H7 (cell line): ENCODE measurements around the gene TMEM221. TPM values are rescaled to one million over a fixed set of nuclear protein-coding genes. Genes with fewer than 3 reads are reported as not detected.
A peak's percentile ranks its signal among the peaks of the same experiment; 100 is the strongest.

Source experiments
- DNase-seq: peaks from one replicate; pipeline ENCODE4 v3.0.0; 2012
- H3K27me3 ChIP-seq: 2 replicates; pipeline ENCODE4 v1.6.0; 2011; ENCODE audit warnings: mild to moderate bottlenecking, low read length; ENCODE audit not compliant: control insufficient read depth, insufficient read depth
- H3K36me3 ChIP-seq: replicated peaks from 2 replicates; pipeline ENCODE4 v1.5.1; 2011; ENCODE audit warnings: low read length; ENCODE audit not compliant: control insufficient read depth, insufficient read depth
- H3K4me3 ChIP-seq: 2 replicates; pipeline ENCODE4 v1.5.1; 2011; ENCODE audit warnings: low read depth, mild to moderate bottlenecking, control low read depth, low read length, moderate library complexity; ENCODE audit not compliant: insufficient read depth
- total RNA-seq: library from RNA; depleted of rRNA; stranded (reverse); fragments of >200 nt; shearing (Covaris generic); gene quantifications from 2 replicates; pipeline ENCODE4 v1.2.3, GENCODE V29; 2014; rRNA removed

The TMEM221 gene
- total RNA-seq: not detected in 2 replicates

DNA sequence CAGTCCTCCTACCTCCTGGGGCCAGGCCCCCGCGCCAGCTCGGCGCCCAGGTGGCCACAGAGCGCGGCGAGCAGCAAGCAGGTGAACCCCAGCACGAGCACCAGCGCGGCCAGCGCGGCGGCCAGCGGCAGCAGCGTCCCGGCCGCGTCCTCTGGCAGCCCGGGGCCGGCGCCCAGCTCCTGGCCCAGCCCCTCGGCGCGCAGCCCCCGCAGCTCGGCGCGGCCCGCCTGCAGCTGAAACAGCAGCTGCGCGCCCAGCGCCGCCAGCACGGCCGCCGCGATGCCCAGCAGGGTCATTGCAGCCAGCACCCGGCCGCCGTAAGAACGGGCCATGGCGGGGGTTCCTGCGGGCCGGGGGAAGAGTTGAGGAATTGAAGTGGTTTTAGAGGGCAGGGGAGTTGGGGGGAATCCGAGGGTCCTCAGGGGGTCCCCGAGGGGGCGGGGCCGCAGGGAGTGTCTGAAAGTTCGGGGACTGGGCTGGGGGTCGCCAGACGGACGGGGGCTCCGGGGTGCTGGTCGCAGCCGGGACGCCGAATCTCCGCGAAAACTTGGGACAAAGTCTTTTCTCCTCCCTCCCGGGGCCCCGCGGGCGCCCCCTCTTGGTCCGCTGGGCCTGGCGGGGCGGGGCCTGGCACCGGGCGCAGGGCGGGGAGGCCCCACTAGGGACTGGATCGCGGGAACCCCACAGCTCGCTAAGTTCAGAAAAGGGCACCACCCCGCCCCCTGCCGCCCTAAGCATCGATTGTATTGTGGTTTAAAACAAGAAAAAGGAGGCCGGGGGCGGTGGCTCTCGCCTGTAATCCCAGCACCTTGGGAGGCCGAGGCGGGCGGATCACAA is at the start of gene TMEM221:
TMEM221 (minus strand) TSS at position 538 of the 837 bp plus-strand sequence; CDS start at position 332, 206 bp downstream.
- Histone ChIP-seq H3K36me3 (no peaks in the 10 kb centered on the region), H3K4me3 (peak within 1 kb of the TSS; percentile 47), H3K27me3 (peaks cover 22% of the 10 kb centered on the region)
- DNase-seq: peak; percentile 95

- Histone ChIP-seq H3K36me3 (no peaks in the 10 kb centered on the region), H3K4me3 (no peak overlapping the region), H3K27me3 (no peaks in the 10 kb centered on the region)
- peak; percentile 43 for DNase-seq
Measured at GRCh38 chr19:17497149-17497798, 48.8 kb upstream of the TMEM221 start.

GRCh38 chr19:17496337-17496997 is 48.0 kb upstream of the TMEM221 start:
- H3K4me3 ChIP-seq: no peak overlapping the region
- H3K27me3 ChIP-seq: no peaks in the 10 kb centered on the region
- peak; percentile 96 for DNase-seq
- no peaks in the 10 kb centered on the region for H3K36me3 ChIP-seq

- Histone ChIP-seq H3K36me3 (no peaks in the 10 kb centered on the region), H3K27me3 (no peaks in the 10 kb centered on the region), H3K4me3 (no peak overlapping the region)
- peak; percentile 19 for DNase-seq
Measured at GRCh38 chr19:17495639-17496296, 47.3 kb upstream of the TMEM221 start.

DNA sequence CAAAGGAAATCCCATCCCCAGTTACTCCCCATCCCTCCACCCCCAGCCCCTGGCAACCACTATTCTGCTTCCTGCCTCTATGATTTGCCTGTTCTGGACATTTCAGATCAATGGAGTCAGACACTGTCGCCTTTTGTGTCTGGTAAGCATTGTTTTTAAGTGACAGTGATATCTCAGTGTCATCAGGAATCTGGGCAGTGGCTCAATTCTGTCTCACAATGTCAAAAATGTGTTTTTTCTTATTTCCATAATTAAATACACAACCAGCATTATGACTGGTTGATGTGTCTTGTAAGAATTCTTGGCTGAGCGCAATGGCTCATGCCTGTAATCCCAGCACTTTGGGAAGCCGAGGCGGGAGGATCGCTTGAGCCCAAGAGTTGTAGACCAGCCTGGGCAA is 42.8 kb upstream of the TMEM221 start:
- Histone ChIP-seq H3K4me3 (no peak overlapping the region), H3K36me3 (no peaks in the 10 kb centered on the region), H3K27me3 (no peaks in the 10 kb centered on the region)
- no peak for DNase-seq

DNA sequence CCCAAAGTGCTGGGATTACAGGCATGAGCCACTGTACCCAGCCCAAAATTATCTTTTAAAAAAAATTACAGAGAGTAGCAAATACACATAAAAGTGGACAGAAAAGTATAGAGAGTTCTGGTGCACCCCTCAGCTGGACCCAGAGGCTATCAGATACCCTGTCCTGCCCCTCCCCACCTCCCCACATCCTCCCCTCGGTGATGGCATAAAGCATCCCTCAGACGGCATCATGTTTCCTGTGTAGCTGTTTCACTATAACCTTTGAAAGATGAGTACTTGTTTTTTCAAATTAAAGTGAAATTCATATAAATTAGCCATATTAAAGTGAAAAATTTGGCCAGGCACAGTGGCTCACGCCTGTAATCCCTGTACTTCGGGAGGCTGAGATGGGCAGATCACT is 41.9 kb upstream of the TMEM221 start:
- H3K4me3 ChIP-seq: no peak overlapping the region
- no peaks in the 10 kb centered on the region for H3K36me3 ChIP-seq
- no peaks in the 10 kb centered on the region for H3K27me3 ChIP-seq
- DNase-seq: no peak

- peak; percentile 20 for DNase-seq
- H3K4me3 ChIP-seq: no peak overlapping the region
- no peaks in the 10 kb centered on the region for H3K27me3 ChIP-seq
- no peaks in the 10 kb centered on the region for H3K36me3 ChIP-seq
Measured at GRCh38 chr19:17489392-17490030, 41.0 kb upstream of the TMEM221 start.

DNA sequence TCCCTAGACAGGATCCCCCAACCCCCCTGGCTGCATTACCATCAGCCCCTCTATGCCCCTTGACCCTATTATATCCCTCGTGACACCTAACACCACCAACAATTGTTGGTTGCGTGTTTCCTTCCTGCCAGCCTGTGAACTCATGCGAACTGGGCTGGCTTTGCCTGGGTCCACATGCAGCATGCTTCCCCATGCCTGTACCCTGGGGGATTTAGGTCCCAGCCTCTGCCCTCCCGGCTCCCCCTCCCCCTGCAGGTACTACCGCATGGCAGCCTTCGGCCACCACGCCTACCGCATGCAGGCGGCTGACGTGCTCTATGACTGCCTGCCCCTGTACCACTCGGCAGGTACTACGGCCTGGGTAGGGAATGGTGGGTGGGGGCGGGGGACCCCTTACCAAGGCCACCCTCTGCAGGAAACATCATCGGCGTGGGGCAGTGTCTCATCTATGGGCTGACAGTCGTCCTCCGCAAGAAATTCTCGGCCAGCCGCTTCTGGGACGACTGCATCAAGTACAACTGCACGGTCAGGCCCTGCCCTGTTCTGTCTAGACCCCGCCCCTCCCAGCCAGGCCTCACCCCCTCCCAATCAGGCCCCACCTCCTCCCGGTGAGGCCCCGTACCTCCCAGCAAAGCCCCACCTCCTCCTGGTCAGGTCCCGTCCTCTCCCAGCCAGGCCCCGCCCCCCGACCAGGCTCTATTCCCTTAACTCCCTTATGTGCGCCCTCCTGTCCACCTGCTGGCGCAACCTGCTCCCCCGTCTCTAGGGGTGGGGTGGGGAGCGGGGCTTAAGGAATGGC is 40.3 kb upstream of the TMEM221 start:
- peak overlapping the region; percentile 59 for H3K4me3 ChIP-seq
- DNase-seq: peak; percentile 97
- no peaks in the 10 kb centered on the region for H3K27me3 ChIP-seq
- no peaks in the 10 kb centered on the region for H3K36me3 ChIP-seq

- Histone ChIP-seq H3K4me3 (no peak overlapping the region), H3K36me3 (no peaks in the 10 kb centered on the region), H3K27me3 (no peaks in the 10 kb centered on the region)
- DNase-seq: peak; percentile 89
Measured at GRCh38 chr19:17487284-17488121, 39.0 kb upstream of the TMEM221 start.

DNA sequence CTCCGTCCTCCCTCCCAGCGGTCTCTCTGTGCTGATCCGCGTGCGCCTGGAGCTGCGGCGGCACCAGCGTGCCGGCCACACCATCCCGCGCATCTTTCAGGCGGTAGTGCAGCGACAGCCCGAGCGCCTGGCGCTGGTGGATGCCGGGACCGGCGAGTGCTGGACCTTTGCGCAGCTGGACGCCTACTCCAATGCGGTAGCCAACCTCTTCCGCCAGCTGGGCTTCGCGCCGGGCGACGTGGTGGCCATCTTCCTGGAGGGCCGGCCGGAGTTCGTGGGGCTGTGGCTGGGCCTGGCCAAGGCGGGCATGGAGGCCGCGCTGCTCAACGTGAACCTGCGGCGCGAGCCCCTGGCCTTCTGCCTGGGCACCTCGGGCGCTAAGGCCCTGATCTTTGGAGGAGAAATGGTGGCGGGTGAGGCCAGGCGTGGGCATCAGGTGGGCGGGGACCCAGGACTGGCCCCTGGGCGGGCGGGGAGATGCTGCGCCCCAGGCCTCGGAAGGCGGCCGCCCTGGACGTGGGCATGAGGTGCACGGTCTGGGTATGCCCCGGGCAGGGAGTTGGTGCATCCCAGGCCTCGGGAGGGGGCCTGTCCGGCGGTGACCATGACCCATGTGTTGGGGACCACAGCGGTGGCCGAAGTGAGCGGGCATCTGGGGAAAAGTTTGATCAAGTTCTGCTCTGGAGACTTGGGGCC is 38.2 kb upstream of the TMEM221 start:
- Histone ChIP-seq H3K4me3 (no peak overlapping the region), H3K27me3 (no peaks in the 10 kb centered on the region), H3K36me3 (no peaks in the 10 kb centered on the region)
- DNase-seq: peak; percentile 37

GRCh38 chr19:17484520-17485185 is 36.2 kb upstream of the TMEM221 start:
- no peaks in the 10 kb centered on the region for H3K27me3 ChIP-seq
- H3K36me3 ChIP-seq: no peaks in the 10 kb centered on the region
- no peak overlapping the region for H3K4me3 ChIP-seq
- DNase-seq: peak; percentile 30

- Histone ChIP-seq H3K36me3 (no peaks in the 10 kb centered on the region), H3K4me3 (no peak overlapping the region)
- DNase-seq: no peak
Measured at GRCh38 chr19:17483605-17484002, 35.1 kb upstream of the TMEM221 start.

More at GRCh38 chr19:17483605-17484002, 35.1 kb upstream of the TMEM221 start:
- H3K27me3 ChIP-seq: no peaks in the 10 kb centered on the region
